Eye (tissue), 1 donor: ENCODE results near the gene OTUD7B.
"Not testable (repeated sequence)": the region's sequence is repeated elsewhere in the genome, so short reads cannot be mapped to it uniquely, and the experiment has no call there.

Source experiments
- DNase-seq: peaks from one replicate; pipeline ENCODE4 v3.0.0-alpha.2; 2015

The OTUD7B gene

GRCh38 chr1:150002217-150002616, 8.3 kb downstream of the OTUD7B start:
- no peak for DNase-seq

- DNase-seq, result no peak
Measured at GRCh38 chr1:150001415-150001814, 9.1 kb downstream of the OTUD7B start.

- no peak for DNase-seq
Measured at GRCh38 chr1:149997585-149998262, 12.8 kb downstream of the OTUD7B start.

- DNase-seq, result no peak
Measured at GRCh38 chr1:149995927-149996326, 14.6 kb downstream of the OTUD7B start.

GRCh38 chr1:149993764-149994163, 16.8 kb downstream of the OTUD7B start:
- DNase-seq, result no peak

GRCh38 chr1:149993181-149993580, 17.3 kb downstream of the OTUD7B start:
- no peak for DNase-seq

- DNase-seq, result no peak
Measured at GRCh38 chr1:149987297-149987595, 23.3 kb downstream of the OTUD7B start.

DNA sequence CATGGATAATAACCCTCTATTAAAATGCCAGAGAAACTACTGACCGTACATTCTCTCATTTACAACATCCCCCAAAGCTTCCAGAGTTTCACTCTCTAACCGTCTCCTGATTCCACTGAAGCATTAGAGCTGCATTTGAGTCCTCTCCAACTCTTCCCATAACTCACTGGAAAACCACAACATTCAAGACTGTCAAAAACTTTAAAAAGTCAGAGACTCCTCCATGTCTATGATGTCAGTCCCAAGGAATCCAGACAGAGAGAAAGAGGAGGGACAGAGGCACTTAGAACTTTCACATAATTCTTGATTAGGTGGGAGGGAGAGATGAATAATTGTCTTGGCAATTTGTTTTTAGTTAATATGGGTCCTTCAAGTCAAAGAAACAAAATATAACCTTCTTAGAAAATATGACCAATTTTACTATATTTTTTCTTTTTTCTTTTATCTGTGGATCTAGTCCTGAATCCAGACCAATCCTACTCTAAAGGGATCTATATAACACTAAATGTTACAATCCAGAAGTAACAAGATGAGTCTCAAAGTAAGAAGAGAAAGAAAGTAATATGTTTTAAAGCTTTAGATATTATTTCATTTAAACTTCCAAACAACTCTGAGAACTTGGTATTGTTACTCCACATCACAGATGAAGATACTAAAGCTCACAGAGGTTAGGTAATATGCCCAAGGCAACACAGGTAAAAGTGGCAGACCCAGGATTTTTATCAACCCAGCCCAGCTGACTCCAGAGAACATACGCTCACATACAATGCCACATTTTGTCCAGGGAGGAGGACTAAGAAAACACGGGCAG, 23.8 kb downstream of the OTUD7B start:
- DNase-seq, result peak; percentile 39

- no peak for DNase-seq
Measured at GRCh38 chr1:149979972-149980540, 30.5 kb downstream of the OTUD7B start.

GRCh38 chr1:149979245-149979971, 31.1 kb downstream of the OTUD7B start:
- DNase-seq, result no peak

- no peak for DNase-seq
Measured at GRCh38 chr1:149978547-149979023, 31.9 kb downstream of the OTUD7B start.

DNA sequence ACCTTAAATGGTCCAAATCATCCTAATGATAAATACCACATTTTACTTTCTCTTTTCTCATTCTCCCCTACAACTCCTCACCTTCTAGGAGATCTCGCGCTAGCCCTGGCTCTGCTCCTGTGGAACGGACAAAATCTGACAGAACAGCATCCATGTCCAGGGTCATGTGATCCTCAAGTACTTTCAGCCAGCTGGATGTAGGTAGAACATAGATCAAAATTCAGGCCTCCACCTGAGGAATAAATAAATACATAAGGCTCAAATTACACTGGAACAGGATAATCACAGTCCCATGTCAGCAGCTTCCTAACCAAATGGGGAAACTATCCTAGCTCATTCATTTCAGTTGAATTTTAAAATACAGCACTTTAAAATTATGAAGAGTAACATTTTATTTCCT, 33.2 kb downstream of the OTUD7B start:
- no peak for DNase-seq

DNA sequence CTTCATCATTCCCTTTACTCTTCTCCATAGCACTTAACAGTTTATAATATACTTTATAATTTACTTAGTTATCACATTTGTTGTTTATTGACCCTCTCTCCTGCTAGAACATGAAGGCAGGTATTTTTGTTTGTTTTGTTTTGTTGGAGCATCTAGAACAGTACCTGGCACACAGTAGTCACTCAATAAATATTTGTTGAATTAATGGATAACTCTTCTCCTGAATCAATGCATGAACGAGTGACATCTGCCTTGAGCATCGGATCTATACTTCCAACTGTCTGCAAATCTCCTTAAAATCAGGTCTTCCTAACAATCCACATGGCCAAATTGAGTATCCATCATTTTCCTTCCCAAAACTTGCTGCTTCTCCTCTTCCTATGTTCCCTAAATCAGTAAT, 38.0 kb downstream of the OTUD7B start:
- no peak for DNase-seq

GRCh38 chr1:149967646-149968045, 42.9 kb downstream of the OTUD7B start:
- DNase-seq, result no peak

GRCh38 chr1:149967041-149967440, 43.5 kb downstream of the OTUD7B start:
- no peak for DNase-seq

DNA sequence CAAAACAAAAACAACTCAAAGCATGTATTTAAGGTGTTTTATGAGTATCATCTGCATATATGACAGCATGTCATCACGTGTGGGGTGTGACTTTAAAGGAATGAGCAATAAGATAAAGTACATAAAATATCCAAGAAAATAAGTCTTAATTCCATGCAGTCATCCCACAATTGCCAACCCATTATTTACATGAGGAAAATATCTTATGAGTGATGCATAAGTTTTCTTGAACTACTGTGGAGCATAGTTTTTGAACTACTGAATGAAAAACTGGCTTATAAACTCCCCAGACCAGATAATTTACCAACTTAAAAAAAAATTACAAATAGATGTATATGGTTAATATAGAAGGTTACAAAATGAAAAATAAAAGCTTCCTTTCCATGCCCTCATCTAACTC, 44.1 kb downstream of the OTUD7B start:
- no peak for DNase-seq

DNA sequence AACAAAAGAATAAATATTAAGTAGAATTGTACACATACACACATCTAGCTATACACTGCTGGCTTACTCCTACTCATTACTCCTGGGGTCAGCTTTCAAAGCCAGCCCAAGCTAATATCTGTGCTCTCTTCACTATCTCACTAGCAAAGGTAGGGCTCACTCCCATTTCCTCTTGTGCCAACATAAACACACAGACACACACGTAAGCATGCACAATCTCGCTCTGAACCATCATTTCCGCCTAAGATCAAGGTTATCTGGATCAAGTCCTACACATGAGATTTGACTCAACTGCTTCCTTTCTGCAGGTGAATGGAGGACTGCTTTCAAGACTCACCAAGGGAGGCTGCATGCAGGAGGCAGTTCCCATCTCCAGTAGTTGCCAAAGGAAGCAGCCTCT, 45.1 kb downstream of the OTUD7B start:
- DNase-seq, result no peak

- DNase-seq, result no peak
Measured at GRCh38 chr1:149963358-149963757, 47.2 kb downstream of the OTUD7B start.

DNA sequence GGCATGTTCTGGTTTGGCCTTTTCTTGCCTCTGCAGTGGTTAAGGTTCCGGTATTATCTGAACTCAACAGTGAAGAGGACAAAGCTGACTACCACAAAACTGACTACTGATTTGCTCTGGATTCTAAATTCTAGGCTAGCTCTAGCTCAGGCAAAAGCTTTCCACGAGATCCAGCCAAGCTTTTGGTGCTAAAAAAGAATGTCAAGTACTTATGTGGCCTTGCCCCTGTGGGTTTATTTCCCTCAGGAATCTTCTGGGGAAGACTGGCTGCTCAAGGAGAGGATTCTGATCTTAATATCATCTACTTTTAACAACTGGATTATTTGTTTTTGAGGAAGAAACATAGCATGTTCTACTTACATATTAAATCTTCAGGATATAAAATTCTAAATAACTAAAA, 47.8 kb downstream of the OTUD7B start:
- no peak for DNase-seq

- peak; percentile 87 for DNase-seq
Measured at GRCh38 chr1:149962039-149962647, 48.4 kb downstream of the OTUD7B start.

DNA sequence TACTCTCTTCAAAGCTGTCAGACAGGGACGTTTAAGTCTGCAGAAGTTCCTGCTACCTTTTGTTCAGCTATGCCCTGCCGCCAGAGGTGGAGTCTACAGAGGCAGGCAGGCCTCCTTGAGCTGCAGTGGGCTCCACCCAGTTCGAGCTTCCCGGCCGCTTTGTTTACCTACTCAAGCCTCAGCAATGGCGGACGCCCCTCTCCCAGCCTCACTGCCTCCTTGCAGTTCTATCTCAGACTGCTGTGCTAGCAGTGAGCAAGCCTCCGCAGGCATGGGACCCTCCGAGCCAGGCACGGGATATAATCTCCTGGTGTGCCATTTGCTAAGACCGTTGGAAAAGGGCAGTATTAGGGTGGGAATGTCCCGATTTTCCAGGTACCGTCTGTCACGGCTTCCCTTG, 53.0 kb downstream of the OTUD7B start:
- DNase-seq, result not testable (repeated sequence)

- no peak for DNase-seq
Measured at GRCh38 chr1:149949911-149950310, 60.6 kb downstream of the OTUD7B start.

DNA sequence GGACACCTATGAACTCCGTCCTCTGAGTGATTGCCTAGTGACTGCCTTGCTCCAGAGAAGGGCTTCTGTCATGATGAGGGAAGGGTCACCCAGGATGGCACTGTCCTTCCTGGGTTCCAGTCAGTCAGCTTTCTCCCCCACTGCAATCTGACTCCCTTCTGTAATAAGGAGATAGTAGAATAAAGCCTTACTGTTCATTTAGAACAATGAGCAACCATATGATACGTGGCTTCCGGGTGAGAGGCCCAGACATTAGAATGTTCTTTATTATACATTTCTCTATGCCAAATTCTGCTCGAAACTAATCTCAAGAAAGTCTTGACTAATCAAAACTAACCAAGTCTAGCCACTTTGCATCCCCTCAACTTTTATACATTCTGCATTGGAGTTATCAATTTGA, 65.3 kb downstream of the OTUD7B start:
- no peak for DNase-seq
